HepG2 (cell line): ENCODE results near the gene LDLR. TPM values are rescaled to one million over a fixed set of nuclear protein-coding genes. Genes with fewer than 3 reads are reported as not detected.

Source experiments
- ATAC-seq: fragments of 200-7000 bp; cut with Tn5 transposase; 3 replicates; pipeline ENCODE4 v1.9.1; 2020; ENCODE audit warnings: mild to moderate bottlenecking, moderate library complexity
- BruUV-seq: library from RNA; stranded (reverse); fragments of 400-500 nt; replicated peaks from 2 replicates; lab custom pipeline; 2021; lab: Mats Ljungman, UMichigan
- CTCF ChIA-PET: fragments of 300-600 bp; formaldehyde crosslinking; extraction: SDS; loops from one replicate; lab custom pipeline; 2021; ENCODE audit warnings: low total read pairs, inconsistent platforms, low intra/inter-chr PET ratio; lab: Yijun Ruan, JAX
- POLR2A ChIA-PET: fragments of 350-600 bp; sonication (Branson Sonifier 250); formaldehyde crosslinking; loops from one replicate; lab custom pipeline; 2020; ENCODE audit warnings: antibody characterized with exemption, inconsistent platforms; lab: Yijun Ruan, JAX
- DNase-seq: peaks from one replicate; pipeline ENCODE4 v3.0.0-alpha.2; 2015; ENCODE audit warnings: low spot score
- FAIRE-seq: peaks from 3 replicates; lab custom pipeline; 2011; peaks lifted over from hg19 to GRCh38; lab: Jason Lieb, UNC
- H2AFZ ChIP-seq: one replicate; pipeline ENCODE4 v1.6.1; 2011; ENCODE audit warnings: low read length, inconsistent platforms
- H3K27ac ChIP-seq: fragments of 300-600 bp; 3 replicates; pipeline ENCODE4 v1.8.0; 2011; ENCODE audit warnings: mixed run types, mild to moderate bottlenecking, mixed read lengths, low read length, inconsistent platforms; ENCODE audit not compliant: insufficient read depth; ENCODE audit errors: extremely low read length
- H3K27me3 ChIP-seq, 2 experiments: fragments of 200-600 bp in 1 of 2; 2 replicates in 1 of 2; 3 replicates in 1 of 2; pipeline versions ENCODE4 v1.6.0 to v1.8.0; 2011; ENCODE audit warnings: low read length in 2 of 2, mild to moderate bottlenecking in 2 of 2, moderate library complexity in 2 of 2, inconsistent platforms in 1 of 2; ENCODE audit not compliant: insufficient read depth in 2 of 2, control insufficient read depth in 1 of 2
- H3K36me3 ChIP-seq, 2 experiments: fragments of 200-600 bp in 1 of 2; replicated peaks in 1 of 2; 2 replicates in 1 of 2; 3 replicates in 1 of 2; pipeline versions ENCODE4 v1.5.1 to v1.8.0; 2011; ENCODE audit warnings: low read length in 2 of 2, inconsistent platforms in 1 of 2; ENCODE audit not compliant: insufficient read depth in 2 of 2, control insufficient read depth in 1 of 2
- H3K4me1 ChIP-seq: 2 replicates; pipeline ENCODE4 v1.5.1; 2012; ENCODE audit warnings: low read length, inconsistent platforms; ENCODE audit not compliant: insufficient read depth
- H3K4me2 ChIP-seq: 2 replicates; pipeline ENCODE4 v1.6.0; 2011; ENCODE audit warnings: low read depth, low read length, inconsistent platforms
- H3K4me3 ChIP-seq, 3 experiments: fragments of 200-600 bp in 1 of 3; sonication (generic), shearing (Covaris generic) in 1 of 3; replicated peaks in 1 of 3; 2 replicates each; pipeline ENCODE4 v1.5.1; 2011 to 2016; ENCODE audit warnings: low read length in 3 of 3, inconsistent platforms in 2 of 3, low read depth in 2 of 3, mild to moderate bottlenecking in 2 of 3, control low read depth in 1 of 3, mixed read lengths in 1 of 3; ENCODE audit not compliant: insufficient read depth in 1 of 3
- H3K79me2 ChIP-seq: one replicate; pipeline ENCODE4 v1.6.1; 2011; ENCODE audit warnings: low read length, inconsistent platforms; ENCODE audit not compliant: insufficient read depth
- H3K9ac ChIP-seq: 2 replicates; pipeline ENCODE4 v1.6.0; 2011; ENCODE audit warnings: mild to moderate bottlenecking, low read depth, low read length, inconsistent platforms; ENCODE audit not compliant: insufficient read depth
- H3K9me3 ChIP-seq: 2 replicates; pipeline ENCODE4 v1.5.1; 2012; ENCODE audit warnings: mild to moderate bottlenecking, low read length
- H4K20me1 ChIP-seq: 2 replicates; pipeline ENCODE4 v1.6.0; 2011; ENCODE audit warnings: inconsistent platforms, mild to moderate bottlenecking, low read length, moderate library complexity; ENCODE audit not compliant: insufficient read depth
- ATF7-NPFF ChIP-seq: sonication (generic); formaldehyde crosslinking; IDR thresholded peaks from 2 replicates; pipeline ENCODE4 v1.8.1; 2023; ENCODE audit warnings: mild to moderate bottlenecking, low read depth, missing genetic modification reagents, moderate library complexity
- ESRRA ChIP-seq: sonication (generic); formaldehyde crosslinking; IDR thresholded peaks from 2 replicates; pipeline ENCODE4 v1.5.1; 2020; ENCODE audit warnings: mild to moderate bottlenecking, low read depth, missing genetic modification reagents
- FIP1L1 ChIP-seq: fragments of 200-400 bp; formaldehyde crosslinking; IDR thresholded peaks from 2 replicates; pipeline ENCODE4 v1.6.1; 2018; ENCODE audit warnings: low read depth, mild to moderate bottlenecking, low read length, moderate library complexity, borderline replicate concordance; ENCODE audit not compliant: insufficient read depth
- MEIS2 ChIP-seq: sonication (generic); formaldehyde crosslinking; IDR thresholded peaks from 2 replicates; pipeline ENCODE4 v1.9.0; 2021; ENCODE audit warnings: mild to moderate bottlenecking, missing genetic modification reagents
- NFIC ChIP-seq: IDR thresholded peaks from 2 replicates; pipeline ENCODE4 v1.6.1; 2012; ENCODE audit warnings: mild to moderate bottlenecking, low read length, inconsistent platforms
- PAWR ChIP-seq: sonication (generic); formaldehyde crosslinking; IDR thresholded peaks from 2 replicates; pipeline ENCODE4 v1.4.0; 2020; ENCODE audit warnings: missing genetic modification reagents, mild to moderate bottlenecking, borderline replicate concordance
- RFX1 ChIP-seq: fragments of 450-650 bp; IDR thresholded peaks from 2 replicates; pipeline ENCODE4 v1.6.1; 2017
- SSRP1 ChIP-seq: IDR thresholded peaks from 2 replicates; pipeline ENCODE4 v1.6.1; 2016; ENCODE audit warnings: control low read depth
- ZFP36L2 ChIP-seq: sonication (generic); formaldehyde crosslinking; IDR thresholded peaks from 2 replicates; pipeline ENCODE4 v1.4.0; 2020; ENCODE audit warnings: missing genetic modification reagents
- ZNF12 ChIP-seq: sonication (generic); formaldehyde crosslinking; IDR thresholded peaks from 2 replicates; pipeline ENCODE4 v1.5.0; 2020; ENCODE audit warnings: missing genetic modification reagents
- ZNF33A ChIP-seq: sonication (generic); formaldehyde crosslinking; IDR thresholded peaks from 2 replicates; pipeline ENCODE4 v1.5.1; 2020; ENCODE audit warnings: missing genetic modification reagents, mild to moderate bottlenecking, moderate library complexity, borderline replicate concordance
- ZNF549 ChIP-seq: sonication (generic); formaldehyde crosslinking; IDR thresholded peaks from 2 replicates; pipeline ENCODE4 v1.5.0; 2020; ENCODE audit warnings: missing genetic modification reagents
- ZNF574 ChIP-seq: sonication (generic); formaldehyde crosslinking; IDR thresholded peaks from 2 replicates; pipeline ENCODE4 v1.4.0; 2020; ENCODE audit warnings: missing genetic modification reagents
- WGBS: methylation state at CpG from one replicate; pipeline ENCODE4 v1.1.6; 2017; ENCODE audit warnings: low lambda C conversion rate; 5-methylcytosine and 5-hydroxymethylcytosine counted together
- in situ Hi-C: cut with HindIII; loops from 2 replicates; pipeline ENCODE4 v1.10.0; 2017; ENCODE audit warnings: low pct_unique_long_range_greater_than_20kb; ENCODE audit not compliant: extremely low pct_ligation_motif_present
- intact Hi-C: fragments of 100-400 bp; cut with micrococcal nuclease; formaldehyde crosslinking; loops from one replicate; pipeline ENCODE4 v1.10.0; 2022; ENCODE audit not compliant: unreplicated experiment
- polyA plus RNA-seq, 8 experiments: library from polyadenylated mRNA; depleted of rRNA in 3 of 8; stranded (reverse) in 7 of 8; unstranded in 1 of 8; fragments of >200 nt; fragmentation: Illumina TruSeq in 4 of 8; extraction: Trizol in 4 of 8; gene quantifications; 2 replicates each; pipeline versions ENCODE4 v1.2.1 to v1.2.3, GENCODE V29; 2011 to 2016; ENCODE audit warnings: low read depth in 4 of 8, missing spikeins in 1 of 8, mixed read lengths in 1 of 8; ENCODE audit not compliant: insufficient read depth in 1 of 8
- total RNA-seq, 5 experiments: library from RNA; depleted of rRNA; stranded (reverse); fragments of >200 nt; fragmentation: Illumina TruSeq; extraction: Trizol; gene quantifications; 2 replicates each; pipeline ENCODE4 v1.2.3, GENCODE V29; 2016; ENCODE audit warnings: low read depth in 1 of 5
- TF ChIP-seq, protein P1 (sequence below): sonication (generic); formaldehyde crosslinking; IDR thresholded peaks from 2 replicates; pipeline ENCODE4 v1.9.0; 2021; ENCODE audit warnings: missing genetic modification reagents, mild to moderate bottlenecking, borderline replicate concordance

LDLR gene
- total and polyA plus RNA-seq, 2 of the 13 experiments (the other 11 are each of a cell fraction or from before 2014, with no cell fraction given), result 51.6 to 92.5 TPM

DNA sequence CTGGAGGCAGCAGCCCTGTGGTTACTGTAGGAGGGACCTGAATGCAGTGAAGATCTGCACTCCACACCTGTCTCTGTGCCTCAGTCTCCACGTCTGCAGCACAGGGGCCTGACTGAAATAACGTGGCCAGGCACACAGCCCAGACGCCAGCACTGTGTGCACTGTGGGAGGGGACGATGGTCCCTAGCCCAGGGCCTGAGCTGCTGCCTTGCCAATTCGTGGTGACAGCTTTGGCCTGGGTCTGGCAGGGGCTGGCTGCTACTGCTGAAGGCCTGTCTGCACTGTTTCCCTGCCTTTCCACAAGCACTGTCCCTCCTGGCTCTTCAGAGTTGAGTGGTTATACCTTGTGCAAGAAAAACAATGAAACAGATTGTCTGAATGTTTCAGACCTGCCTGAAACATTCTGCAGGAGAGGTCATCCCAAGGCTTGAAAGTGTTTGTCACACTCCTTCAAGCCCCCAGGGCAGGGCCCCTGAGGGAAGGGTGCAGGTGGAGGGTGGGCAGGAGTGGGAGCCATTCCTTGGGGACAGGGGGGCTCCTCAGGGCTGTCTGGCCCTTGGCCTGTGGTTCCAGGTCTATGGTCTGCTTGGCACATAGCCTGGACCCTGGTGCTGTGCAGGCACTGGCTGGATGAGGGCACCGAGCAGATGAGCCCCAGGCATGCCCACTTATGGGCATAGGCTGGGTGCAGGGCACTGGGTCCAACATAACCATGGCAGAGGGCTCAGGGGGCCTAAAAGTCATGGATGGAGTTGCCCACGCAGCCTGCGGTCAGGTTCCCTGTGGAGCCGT lies 38.7 kb upstream of the LDLR start:
- Histone ChIP-seq H3K27ac (no peak overlapping the region), H3K9me3 (no peaks in the 10 kb centered on the region), H3K36me3 (peaks cover 13 to 27% of the 10 kb centered on the region in 2 experiments; a peak in 4 of 5 replicates), H2AFZ (no peak overlapping the region), H3K27me3 (no peaks in the 10 kb centered on the region), H3K79me2 (no peaks in the 10 kb centered on the region), H3K4me1 (peaks cover 10% of the 10 kb centered on the region), H3K4me2 (no peak overlapping the region), H3K4me3 (no peak overlapping the region), H4K20me1 (no peaks in the 10 kb centered on the region), H3K9ac (no peak overlapping the region)
- intact Hi-C loops (no loop called here), in situ Hi-C loops (no loop called here)
- TF ChIP-seq ZNF574 (no peak), ESRRA (CRISPR knock-in tag) (no peak)
- ChIA-PET POLR2A (no interaction called here), CTCF (no interaction called here)
- no peak for FAIRE-seq
- peak; percentile 25; the same call in 1 of the 3 replicates for ATAC-seq
- DNase-seq, result no peak
- 94% methylated on average over 9 of the region's 9 CpGs for WGBS
- no TSS peak for BruUV-seq

GRCh38 chr19:11053817-11054195 lies 35.5 kb upstream of the LDLR start:
- no peaks in the 10 kb centered on the region for H3K27me3 ChIP-seq
- POLR2A ChIA-PET, result no interaction called here
- WGBS, result 96% methylated on average over 3 of the region's 4 CpGs
- no peak overlapping the region for H2AFZ ChIP-seq
- in situ Hi-C loops, result no loop called here
- no peak overlapping the region for H3K4me2 ChIP-seq
- no peak overlapping the region for H3K27ac ChIP-seq
- H3K79me2 ChIP-seq, result no peaks in the 10 kb centered on the region
- no TSS peak for BruUV-seq
- DNase-seq, result no peak
- no peak for TF ChIP-seq FIP1L1
- TF ChIP-seq ZFP36L2 (CRISPR knock-in tag), result no peak
- TF ChIP-seq PAWR, result no peak
- TF ChIP-seq MEIS2 (CRISPR knock-in tag), result no peak
- no peak for TF ChIP-seq ZNF33A (CRISPR knock-in tag)
- TF ChIP-seq, protein P1, sequence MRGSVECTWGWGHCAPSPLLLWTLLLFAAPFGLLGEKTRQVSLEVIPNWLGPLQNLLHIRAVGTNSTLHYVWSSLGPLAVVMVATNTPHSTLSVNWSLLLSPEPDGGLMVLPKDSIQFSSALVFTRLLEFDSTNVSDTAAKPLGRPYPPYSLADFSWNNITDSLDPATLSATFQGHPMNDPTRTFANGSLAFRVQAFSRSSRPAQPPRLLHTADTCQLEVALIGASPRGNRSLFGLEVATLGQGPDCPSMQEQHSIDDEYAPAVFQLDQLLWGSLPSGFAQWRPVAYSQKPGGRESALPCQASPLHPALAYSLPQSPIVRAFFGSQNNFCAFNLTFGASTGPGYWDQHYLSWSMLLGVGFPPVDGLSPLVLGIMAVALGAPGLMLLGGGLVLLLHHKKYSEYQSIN, result no peak
- no peak for TF ChIP-seq RFX1
- no peak for TF ChIP-seq ZNF12
- no peak for TF ChIP-seq ATF7-NPFF (CRISPR knock-in tag)
- TF ChIP-seq NFIC, result no peak
- no peak for TF ChIP-seq SSRP1 (CRISPR knock-in tag)
- no peak for TF ChIP-seq ZNF549
- TF ChIP-seq, all 625 proteins: peak for 0
- Histone ChIP-seq H3K9me3 (no peaks in the 10 kb centered on the region), H3K9ac (no peak overlapping the region), H4K20me1 (no peaks in the 10 kb centered on the region), H3K4me1 (peaks cover 10% of the 10 kb centered on the region), H3K4me3 (no peak overlapping the region), H3K36me3 (peaks cover 13 to 21% of the 10 kb centered on the region in 2 experiments; a peak in 4 of 5 replicates)
- intact Hi-C loops, result no loop called here
- FAIRE-seq (no peak), ATAC-seq (no peak)
- CTCF ChIA-PET, result no interaction called here
